Mammary epithelial cell (primary cell): Measurements from ENCODE around the gene PKIG.

Experiments used
- CTCF ChIP-seq, 2 donors: IDR thresholded peaks in 1 of 2; conservative IDR thresholded peaks in 1 of 2; 2 replicates each; pipeline ENCODE4 v1.5.1; 2011 to 2012; ENCODE audit warnings: inconsistent platforms in 2 of 2, low read length in 2 of 2, mild to moderate bottlenecking in 2 of 2, control low read depth in 1 of 2, low read depth in 1 of 2; ENCODE audit not compliant: insufficient read depth in 1 of 2; ENCODE audit errors: extremely low read depth in 1 of 2
- EZH2 ChIP-seq: IDR thresholded peaks from 2 replicates; pipeline ENCODE4 v1.6.1; 2012; ENCODE audit warnings: low read length, inconsistent platforms, borderline replicate concordance

GRCh38 chr20:44619294-44619693 lies 36.9 kb downstream of the PKIG start:
- TF ChIP-seq CTCF (conservative IDR thresholded peaks at IDR 0.05 in 1 of 2, IDR thresholded peaks at IDR 0.05 in 1 of 2; ENCODE audit: extremely low read depth in 1 of 2, insufficient read depth in 1 of 2, low read depth in 1 of 2, low read length in 2 of 2) (no peak), EZH2 (no peak)
